Measurements from ENCODE around the gene ZDHHC14. TPM values are rescaled to one million over a fixed set of nuclear protein-coding genes. Genes with fewer than 3 reads are reported as not detected.
"Not testable (repeated sequence)": the region's sequence is repeated elsewhere in the genome, so short reads cannot be mapped to it uniquely, and the experiment has no call there.

The ZDHHC14 gene
- total RNA-seq, 2 experiments from 2014 or later = 5.2 TPM

GRCh38 chr6:157684620-157685299 is 303.8 kb downstream of the ZDHHC14 start:
- Mint-ChIP-seq H3K27ac (no peak overlapping the region), H3K27me3 (no peaks in the 10 kb centered on the region), H3K4me1 (no peaks in the 10 kb centered on the region), H3K9me3 (no peaks in the 10 kb centered on the region), H3K36me3 (no peaks in the 10 kb centered on the region), H3K4me3 (no peak overlapping the region)
- ATAC-seq (ENCODE audit: low read depth) (no peak), DNase-seq (no peak)
- POLR2A ChIA-PET = no interaction called here

GRCh38 chr6:157685596-157686280 is 304.7 kb downstream of the ZDHHC14 start:
- DNase-seq (no peak), ATAC-seq (ENCODE audit: low read depth) (no peak)
- POLR2A ChIA-PET = no interaction called here

GRCh38 chr6:157688275-157688959 is 307.4 kb downstream of the ZDHHC14 start:
- H3K4me1 Mint-ChIP-seq = no peaks in the 10 kb centered on the region
- peaks cover 7% of the 10 kb centered on the region for H3K27me3 Mint-ChIP-seq
- no peaks in the 10 kb centered on the region for H3K9me3 Mint-ChIP-seq
- H3K36me3 Mint-ChIP-seq = no peaks in the 10 kb centered on the region
- POLR2A ChIA-PET = no interaction called here
- H3K4me3 Mint-ChIP-seq = no peak overlapping the region
- ATAC-seq (ENCODE audit: low read depth) (no peak), DNase-seq (no peak)
- H3K27ac Mint-ChIP-seq = no peak overlapping the region

More at GRCh38 chr6:157685596-157686280, 304.7 kb downstream of the ZDHHC14 start:
- Mint-ChIP-seq H3K27ac (no peak overlapping the region), H3K9me3 (no peaks in the 10 kb centered on the region), H3K36me3 (no peaks in the 10 kb centered on the region), H3K4me3 (no peak overlapping the region), H3K27me3 (no peaks in the 10 kb centered on the region), H3K4me1 (no peaks in the 10 kb centered on the region)

- H3K9me3 Mint-ChIP-seq = no peaks in the 10 kb centered on the region
- no peaks in the 10 kb centered on the region for H3K36me3 Mint-ChIP-seq
- H3K4me3 Mint-ChIP-seq = no peak overlapping the region
- peaks cover 7% of the 10 kb centered on the region for H3K27me3 Mint-ChIP-seq
- DNase-seq = no peak
- POLR2A ChIA-PET = no interaction called here
- H3K4me1 Mint-ChIP-seq = no peaks in the 10 kb centered on the region
- ATAC-seq (ENCODE audit: low read depth) = no peak
- H3K27ac Mint-ChIP-seq = no peak overlapping the region
Observed at GRCh38 chr6:157688960-157689599, 308.1 kb downstream of the ZDHHC14 start.

GRCh38 chr6:157689875-157690274 is 308.9 kb downstream of the ZDHHC14 start:
- POLR2A ChIA-PET = no interaction called here
- H3K4me3 Mint-ChIP-seq = no peak overlapping the region
- no peak for ATAC-seq (ENCODE audit: low read depth)
- H3K4me1 Mint-ChIP-seq = no peaks in the 10 kb centered on the region
- H3K36me3 Mint-ChIP-seq = no peaks in the 10 kb centered on the region
- DNase-seq = no peak
- no peak overlapping the region for H3K27ac Mint-ChIP-seq
- peaks cover 2% of the 10 kb centered on the region for H3K9me3 Mint-ChIP-seq
- H3K27me3 Mint-ChIP-seq = peaks cover 12% of the 10 kb centered on the region

GRCh38 chr6:157690441-157691210 is 309.6 kb downstream of the ZDHHC14 start:
- Mint-ChIP-seq H3K27ac (no peak overlapping the region), H3K9me3 (peaks cover 2% of the 10 kb centered on the region), H3K4me1 (no peaks in the 10 kb centered on the region), H3K4me3 (no peak overlapping the region), H3K27me3 (peaks cover 15% of the 10 kb centered on the region), H3K36me3 (no peaks in the 10 kb centered on the region)
- ATAC-seq (ENCODE audit: low read depth) (no peak), DNase-seq (no peak)
- POLR2A ChIA-PET = no interaction called here

- H3K27ac Mint-ChIP-seq; ATAC-seq (ENCODE audit: low read depth); H3K4me3 Mint-ChIP-seq; H3K9me3 Mint-ChIP-seq; DNase-seq; POLR2A ChIA-PET; H3K36me3 Mint-ChIP-seq; H3K4me1 Mint-ChIP-seq: not testable (repeated sequence)
- H3K27me3 Mint-ChIP-seq = peaks cover 15% of the 10 kb centered on the region
Observed at GRCh38 chr6:157691621-157692020, 310.6 kb downstream of the ZDHHC14 start.

- POLR2A ChIA-PET = no interaction called here
- no peak overlapping the region for H3K4me3 Mint-ChIP-seq
- ATAC-seq (ENCODE audit: low read depth) (no peak), DNase-seq (no peak)
- H3K27ac Mint-ChIP-seq = no peak overlapping the region
- peaks cover 8% of the 10 kb centered on the region for H3K9me3 Mint-ChIP-seq
- peaks cover 1% of the 10 kb centered on the region for H3K36me3 Mint-ChIP-seq
- H3K4me1 Mint-ChIP-seq = no peaks in the 10 kb centered on the region
- H3K27me3 Mint-ChIP-seq = peaks cover 15% of the 10 kb centered on the region
Observed at GRCh38 chr6:157693867-157694266, 312.9 kb downstream of the ZDHHC14 start.

- ATAC-seq (ENCODE audit: low read depth) (no peak), DNase-seq (no peak)
- Mint-ChIP-seq H3K9me3 (peaks cover 8% of the 10 kb centered on the region), H3K4me1 (no peaks in the 10 kb centered on the region), H3K36me3 (peaks cover 1% of the 10 kb centered on the region), H3K27me3 (peaks cover 15% of the 10 kb centered on the region), H3K27ac (no peak overlapping the region), H3K4me3 (no peak overlapping the region)
- POLR2A ChIA-PET = no interaction called here
Observed at GRCh38 chr6:157695301-157696040, 314.5 kb downstream of the ZDHHC14 start.

GRCh38 chr6:157699777-157700636 is 319.0 kb downstream of the ZDHHC14 start:
- no peak for DNase-seq
- Mint-ChIP-seq H3K27ac (no peak overlapping the region), H3K4me1 (no peaks in the 10 kb centered on the region), H3K36me3 (peaks cover 1% of the 10 kb centered on the region), H3K9me3 (peaks cover 6% of the 10 kb centered on the region), H3K27me3 (peaks cover 2% of the 10 kb centered on the region), H3K4me3 (no peak overlapping the region)
- ATAC-seq (ENCODE audit: low read depth) = no peak
- POLR2A ChIA-PET = no interaction called here

- H3K27ac Mint-ChIP-seq; H3K36me3 Mint-ChIP-seq; POLR2A ChIA-PET; H3K4me1 Mint-ChIP-seq; H3K27me3 Mint-ChIP-seq; H3K4me3 Mint-ChIP-seq; ATAC-seq (ENCODE audit: low read depth); DNase-seq; H3K9me3 Mint-ChIP-seq: not testable (repeated sequence)
Observed at GRCh38 chr6:157706351-157706750, 325.4 kb downstream of the ZDHHC14 start.

GRCh38 chr6:157706883-157707282 is 325.9 kb downstream of the ZDHHC14 start:
- ATAC-seq (ENCODE audit: low read depth) (no peak), DNase-seq (no peak)
- POLR2A ChIA-PET = no interaction called here
- Mint-ChIP-seq H3K4me3 (no peak overlapping the region), H3K9me3 (no peaks in the 10 kb centered on the region), H3K4me1 (no peaks in the 10 kb centered on the region), H3K36me3 (no peaks in the 10 kb centered on the region), H3K27ac (no peak overlapping the region), H3K27me3 (no peaks in the 10 kb centered on the region)
